Dermis lymphatic vessel endothelial cell (primary cell): ENCODE measurements around the gene MS4A4E. TPM values are rescaled to one million over a fixed set of nuclear protein-coding genes. Genes with fewer than 3 reads are reported as not detected.

Experiments
- total RNA-seq: library from RNA; depleted of rRNA; stranded (reverse); fragments of >200 nt; gene quantifications from 2 replicates; pipeline ENCODE4 v1.2.1, GENCODE V29; 2014

The MS4A4E gene
- total RNA-seq: not detected in 2 replicates

DNA sequence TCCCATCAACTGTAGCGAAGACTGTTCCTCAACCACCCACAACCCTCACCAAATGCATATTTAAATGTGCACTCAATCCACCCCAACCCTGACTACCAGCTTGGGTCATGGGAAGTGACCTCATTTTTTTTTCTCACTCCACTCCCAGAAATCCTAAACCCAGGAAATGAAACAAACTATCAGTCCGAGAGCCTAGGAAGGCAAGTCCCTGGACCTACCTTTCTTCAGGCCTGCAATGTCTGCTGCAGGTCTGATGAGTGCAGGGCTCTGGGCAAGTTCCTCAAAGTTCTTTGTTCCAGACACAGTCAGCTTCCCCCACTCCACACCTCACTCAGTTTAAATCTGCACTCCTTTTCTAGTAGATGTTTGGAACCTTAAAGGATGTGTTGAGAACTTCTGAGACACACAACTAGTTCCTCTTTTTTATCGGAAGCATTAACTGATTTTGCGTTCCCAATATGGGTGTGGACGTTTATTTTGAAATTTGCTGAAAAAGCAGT lies at the start of gene MS4A4E:
MS4A4E (minus strand) TSS at position 398 of the 500 bp plus-strand sequence. CDS start 13,082 bp downstream, outside the sequence.

DNA sequence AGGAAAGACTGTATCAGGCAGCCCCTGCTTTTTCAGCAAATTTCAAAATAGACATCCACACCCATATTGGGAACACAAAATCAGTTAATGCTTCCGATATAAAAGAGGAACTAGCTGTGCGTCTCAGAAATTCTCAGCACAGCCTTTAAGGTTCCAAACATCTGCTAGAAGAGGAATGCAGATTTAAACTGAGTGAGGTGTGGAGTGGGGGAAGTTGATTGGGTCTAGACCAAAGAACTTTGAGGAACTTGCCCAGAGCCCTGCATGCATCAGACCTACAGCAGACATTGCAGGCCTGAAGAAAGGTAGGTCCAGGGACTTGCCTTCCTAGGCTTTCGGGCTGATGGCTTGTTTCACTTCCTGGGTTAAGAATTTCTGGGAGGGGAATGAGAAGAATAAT lies 37.5 kb upstream of the MS4A4E start, which contains the start of gene MS4A4A:
MS4A4A (plus strand) TSS at position 255 of the 400 bp plus-strand sequence; CDS start at position 265, 10 bp downstream.

DNA sequence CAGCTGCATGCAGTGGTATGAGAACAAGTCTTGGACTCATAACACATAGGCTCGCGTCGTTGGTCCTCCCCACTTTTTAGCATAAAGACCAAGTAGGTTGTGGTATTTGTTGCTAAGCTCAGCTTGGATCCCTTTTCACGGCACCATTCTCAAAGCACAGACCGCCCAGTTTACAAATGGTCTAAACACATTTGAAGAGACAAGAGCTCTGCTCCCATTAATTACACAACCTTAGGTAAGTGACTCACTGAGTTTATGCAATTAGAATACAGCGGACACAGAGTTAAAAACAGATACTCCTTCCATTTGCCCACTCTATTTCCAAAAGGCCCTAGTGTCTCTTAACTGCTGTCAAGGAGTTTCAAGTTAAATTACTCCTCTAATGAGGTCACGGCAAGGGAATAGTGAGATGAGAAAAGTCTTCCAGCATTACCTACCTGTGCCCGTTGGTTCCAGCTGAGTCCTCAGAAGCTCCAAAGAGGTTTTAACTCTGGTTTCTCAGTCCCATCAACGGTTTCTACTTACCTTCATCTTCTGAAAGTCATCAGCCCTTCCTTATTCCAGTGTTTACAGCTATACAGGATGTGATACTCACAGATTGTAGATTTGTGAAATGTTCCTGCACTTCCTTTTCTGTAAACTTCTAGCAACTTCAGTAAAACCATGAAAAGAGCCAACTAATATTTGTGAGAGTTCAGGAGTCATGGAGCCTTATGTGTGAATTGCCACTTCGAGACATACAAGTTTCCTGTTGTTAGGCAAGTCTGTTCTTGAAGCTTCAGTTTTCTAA lies 60.2 kb downstream of the MS4A4E start, which contains the start of gene MS4A6A:
MS4A6A (minus strand) TSS at position 543 of the 790 bp plus-strand sequence. CDS start 1,356 bp downstream, outside the sequence.

Other genes with a start within 250 kb of the MS4A4E start
- gene OOSP4B, start 226.0 kb downstream of the MS4A4E start, total RNA-seq: not detected in 2 replicates
- not detected in 2 replicates for gene OOSP2, start 202.7 kb downstream of the MS4A4E start, total RNA-seq
- not detected in 2 replicates for gene MS4A3, start 186.5 kb downstream of the MS4A4E start, total RNA-seq
- gene MS4A2, start 154.5 kb downstream of the MS4A4E start, total RNA-seq: not detected in 2 replicates
- gene MS4A6A, start 60.1 kb downstream of the MS4A4E start, total RNA-seq: not detected in 2 replicates
- not detected in 2 replicates for gene MS4A4A, start 37.5 kb upstream of the MS4A4E start, total RNA-seq
- not detected in 2 replicates for gene MS4A6E, start 84.1 kb upstream of the MS4A4E start, total RNA-seq
- gene MS4A7, start 135.4 kb upstream of the MS4A4E start, total RNA-seq: not detected in 2 replicates
- gene MS4A14, start 153.3 kb upstream of the MS4A4E start, total RNA-seq: not detected in 2 replicates
- gene MS4A5, start 186.4 kb upstream of the MS4A4E start, total RNA-seq: not detected in 2 replicates
- gene MS4A1, start 212.7 kb upstream of the MS4A4E start, total RNA-seq: not detected in 2 replicates
- gene MS4A12, start 249.6 kb upstream of the MS4A4E start, total RNA-seq: not detected in 2 replicates